ENCODE results near the gene RPS26.
A peak's percentile ranks its signal among the peaks of the same experiment; 100 is the strongest.
"Not testable (repeated sequence)": the region's sequence is repeated elsewhere in the genome, so short reads cannot be mapped to it uniquely, and the experiment has no call there.

The RPS26 gene

GRCh38 chr12:56041552-56042429, at the start of gene RPS26:
TSS of gene RPS26 (plus strand) at chr12:56041918. CDS start at chr12:56042167, 249 bp downstream.
- peak; percentile 84 for DNase-seq

DNA sequence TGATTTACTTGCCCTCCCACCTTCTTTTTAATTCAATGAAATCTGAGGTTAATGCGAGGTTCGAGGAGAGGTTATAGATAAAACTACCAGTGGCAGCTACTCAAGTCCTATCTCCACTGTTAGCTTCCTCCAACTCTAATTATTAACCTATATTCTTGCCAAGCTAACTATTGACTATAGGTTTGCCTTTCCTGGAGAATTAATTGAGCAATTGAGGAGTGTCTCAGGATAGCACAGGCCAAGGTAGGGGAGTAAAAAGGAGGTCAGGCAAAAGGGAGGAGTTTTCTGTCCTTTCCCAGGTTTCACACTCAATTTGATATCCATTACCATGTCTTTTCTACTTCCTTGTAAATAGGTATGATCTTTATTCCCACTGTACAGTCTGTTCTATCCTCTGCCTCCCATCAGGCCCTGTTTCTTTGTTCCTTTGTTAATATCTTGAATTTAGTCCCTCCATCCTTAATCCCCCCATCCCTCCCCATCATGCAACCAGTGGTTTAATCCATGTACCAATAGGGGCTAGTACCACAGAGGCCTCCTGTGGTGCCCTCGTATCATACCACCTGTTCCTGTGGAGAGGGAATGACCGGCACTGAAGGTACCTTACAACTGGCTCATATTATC, 48.4 kb upstream of the RPS26 start:
- no peak for DNase-seq

DNA sequence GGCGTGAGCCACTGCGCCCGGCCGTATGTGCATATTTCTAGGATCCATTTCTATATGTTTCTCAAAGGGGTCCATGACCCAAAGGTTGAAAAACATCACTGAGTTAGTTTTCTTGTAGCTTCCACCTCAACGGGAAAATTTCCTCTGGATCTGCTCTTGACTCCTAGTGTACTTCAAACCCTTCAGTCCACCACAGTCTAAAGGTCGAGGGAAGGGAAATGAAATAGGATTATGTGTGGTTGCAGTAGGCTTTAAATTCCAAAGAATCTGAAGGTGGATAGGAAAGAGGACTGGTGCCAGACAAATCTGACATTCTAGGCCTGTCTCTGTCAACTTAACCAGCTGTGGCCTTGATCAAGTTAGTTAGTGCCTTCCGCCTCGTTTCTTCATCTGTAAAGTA, 46.4 kb upstream of the RPS26 start:
- DNase-seq, result no peak

DNA sequence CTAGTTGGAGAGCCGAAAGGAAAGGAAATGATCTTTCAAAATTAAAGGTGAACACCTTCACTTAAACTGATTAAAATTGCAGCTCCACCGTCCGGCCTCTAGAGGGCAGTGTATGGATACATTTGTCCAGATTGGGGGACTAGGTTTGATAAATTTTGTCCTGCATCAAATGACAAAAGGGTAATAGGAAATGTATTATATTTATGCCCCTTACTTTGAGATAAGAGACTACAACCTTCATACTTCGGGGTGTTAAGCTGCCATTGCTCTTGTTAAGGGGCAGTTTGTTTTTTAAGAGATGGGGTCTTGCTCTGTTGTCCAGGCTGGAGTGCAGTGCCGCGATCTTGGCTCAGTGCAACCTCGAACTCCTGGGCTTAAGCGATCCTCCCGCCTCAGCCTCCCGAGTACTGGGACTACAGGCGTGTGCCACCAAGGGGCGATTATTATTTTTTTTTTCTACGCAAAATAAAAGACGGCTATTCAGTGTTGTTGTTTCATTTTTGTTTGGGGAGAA, 45.5 kb upstream of the RPS26 start:
- DNase-seq, result peak; percentile 37

- no peak for DNase-seq
Observed at GRCh38 chr12:55996715-55997534, 44.8 kb upstream of the RPS26 start, which contains the start of gene SUOX. TSS of gene SUOX (plus strand) at chr12:55997276. CDS start at chr12:56002222, 4,946 bp downstream.

- DNase-seq, result no peak
Observed at GRCh38 chr12:55997535-55997859, 44.2 kb upstream of the RPS26 start.

DNA sequence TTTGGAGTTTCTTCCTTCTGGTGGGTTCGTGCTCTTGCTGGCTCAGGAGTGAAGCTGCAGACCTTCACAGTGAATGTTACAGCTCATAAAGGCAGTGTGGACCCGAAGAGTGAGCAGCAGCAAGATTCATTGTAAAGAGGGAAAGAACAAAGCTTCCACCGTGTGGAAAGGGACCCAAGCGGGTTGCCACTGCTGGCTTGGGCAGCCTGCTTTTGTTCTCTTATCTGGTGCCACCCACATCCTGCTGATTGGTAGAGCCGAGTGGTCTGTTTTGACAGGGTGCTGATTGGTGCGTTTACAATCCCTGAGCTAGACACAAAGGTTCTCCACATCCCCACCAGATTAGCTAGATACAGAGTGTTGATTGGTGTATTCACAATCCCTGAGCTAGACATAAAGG, 42.2 kb upstream of the RPS26 start:
- not testable (repeated sequence) for DNase-seq

- DNase-seq, result not testable (repeated sequence)
Observed at GRCh38 chr12:55999999-56000540, 41.6 kb upstream of the RPS26 start.

DNA sequence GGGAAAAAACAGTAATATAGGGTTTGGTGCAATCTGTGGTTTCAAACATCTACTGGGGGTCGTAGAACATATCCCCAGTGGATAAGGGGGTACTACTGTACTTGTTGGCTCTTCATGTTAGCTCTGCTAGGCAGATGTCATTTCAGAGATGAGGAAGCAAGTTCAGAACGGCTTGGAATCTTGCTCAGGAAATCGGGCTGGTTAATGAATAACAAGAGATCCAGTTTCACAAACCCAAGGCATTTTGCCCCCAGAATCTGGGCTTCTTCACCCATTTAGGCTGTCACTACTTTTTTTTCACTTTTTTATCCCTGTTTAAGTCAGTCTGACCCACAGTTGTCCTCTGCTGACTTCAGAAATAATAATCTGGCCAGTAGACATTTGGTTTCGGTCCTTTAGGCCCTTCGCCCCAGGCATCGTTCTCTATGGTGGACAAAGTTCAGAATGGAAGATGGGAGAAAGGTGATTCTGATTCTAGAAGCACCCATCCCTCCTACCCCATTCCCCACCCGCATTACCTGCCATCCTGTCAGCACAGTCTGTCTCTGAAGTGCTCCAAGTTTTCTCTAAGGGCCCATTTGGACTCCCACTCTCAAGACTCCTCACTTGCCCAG, 40.1 kb upstream of the RPS26 start:
- no peak for DNase-seq

GRCh38 chr12:56003376-56003775, 38.3 kb upstream of the RPS26 start:
- DNase-seq, result not testable (repeated sequence)

GRCh38 chr12:56004211-56004610, 37.5 kb upstream of the RPS26 start:
- no peak for DNase-seq

- peak; percentile 76 for DNase-seq
Observed at GRCh38 chr12:56007564-56008559, 33.9 kb upstream of the RPS26 start.

GRCh38 chr12:56010111-56010570, 31.6 kb upstream of the RPS26 start:
- DNase-seq, result no peak

DNA sequence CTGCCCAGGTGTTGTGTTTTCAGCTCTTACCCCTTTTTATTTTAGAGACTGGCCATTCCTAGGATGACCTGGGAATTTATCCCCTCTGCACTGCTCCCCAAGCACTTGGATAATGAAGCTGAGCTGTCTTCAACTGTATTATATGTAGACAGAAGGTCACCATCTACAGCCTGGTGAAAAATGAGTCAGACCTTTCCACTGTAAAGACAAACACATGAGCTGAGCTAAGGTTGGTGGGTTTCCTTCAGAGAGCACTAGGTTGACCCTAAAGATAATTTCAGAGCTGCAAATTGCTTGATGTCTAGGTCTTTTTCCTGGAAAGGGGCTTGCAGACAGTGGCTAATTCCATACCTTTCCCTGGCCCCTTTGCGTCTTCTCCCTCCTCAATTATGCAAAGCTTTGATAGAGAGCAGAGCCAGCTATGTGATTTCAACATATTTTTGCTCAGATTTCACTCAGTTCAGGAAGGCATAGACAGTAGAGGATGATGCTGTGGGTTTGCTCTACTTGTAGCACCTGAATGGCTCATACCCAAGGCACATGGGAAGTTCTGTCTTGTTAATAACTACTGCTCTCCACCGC, 30.1 kb upstream of the RPS26 start:
- no peak for DNase-seq

DNA sequence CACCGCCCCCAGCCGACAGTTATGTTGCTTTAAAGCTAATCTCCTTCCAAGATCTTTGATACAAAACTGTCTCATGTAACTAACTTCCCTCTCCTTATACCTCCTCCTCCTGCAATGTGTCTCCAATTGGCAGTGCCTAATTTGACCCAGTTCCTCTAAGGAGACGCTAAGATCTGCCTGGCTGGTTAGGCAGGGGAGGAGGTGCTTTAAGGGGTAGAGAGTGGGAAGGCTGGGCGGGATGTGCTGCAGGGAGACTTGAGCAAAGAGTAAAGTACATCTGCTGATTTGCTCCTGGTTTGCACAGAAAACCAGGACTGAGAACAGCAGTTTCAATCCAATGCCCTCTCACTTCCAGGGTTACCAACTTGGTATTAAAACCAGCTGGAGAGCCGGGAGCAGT, 28.2 kb upstream of the RPS26 start:
- DNase-seq, result no peak

- DNase-seq, result no peak
Observed at GRCh38 chr12:56014205-56014604, 27.5 kb upstream of the RPS26 start.

GRCh38 chr12:56017181-56017580, 24.5 kb upstream of the RPS26 start:
- no peak for DNase-seq

DNA sequence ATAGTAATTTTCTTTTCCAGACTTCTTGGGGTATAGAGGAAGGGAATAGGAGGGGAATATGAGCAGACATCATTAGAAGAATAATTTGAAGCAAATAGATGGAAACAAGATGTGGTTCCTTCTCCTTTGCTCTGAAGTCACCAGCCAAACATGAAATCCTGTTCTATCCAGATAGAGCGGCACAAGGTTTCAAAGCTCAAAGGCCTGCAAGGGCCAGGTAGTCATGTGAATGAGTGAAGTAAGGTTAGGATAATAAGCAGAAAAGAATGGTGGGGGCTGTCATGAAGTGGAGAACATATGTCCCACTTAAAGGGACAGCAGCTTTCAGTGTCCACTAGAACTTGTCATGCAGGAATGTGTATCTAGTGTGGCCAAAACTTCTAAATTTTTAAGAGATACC, 23.4 kb upstream of the RPS26 start:
- no peak for DNase-seq

DNA sequence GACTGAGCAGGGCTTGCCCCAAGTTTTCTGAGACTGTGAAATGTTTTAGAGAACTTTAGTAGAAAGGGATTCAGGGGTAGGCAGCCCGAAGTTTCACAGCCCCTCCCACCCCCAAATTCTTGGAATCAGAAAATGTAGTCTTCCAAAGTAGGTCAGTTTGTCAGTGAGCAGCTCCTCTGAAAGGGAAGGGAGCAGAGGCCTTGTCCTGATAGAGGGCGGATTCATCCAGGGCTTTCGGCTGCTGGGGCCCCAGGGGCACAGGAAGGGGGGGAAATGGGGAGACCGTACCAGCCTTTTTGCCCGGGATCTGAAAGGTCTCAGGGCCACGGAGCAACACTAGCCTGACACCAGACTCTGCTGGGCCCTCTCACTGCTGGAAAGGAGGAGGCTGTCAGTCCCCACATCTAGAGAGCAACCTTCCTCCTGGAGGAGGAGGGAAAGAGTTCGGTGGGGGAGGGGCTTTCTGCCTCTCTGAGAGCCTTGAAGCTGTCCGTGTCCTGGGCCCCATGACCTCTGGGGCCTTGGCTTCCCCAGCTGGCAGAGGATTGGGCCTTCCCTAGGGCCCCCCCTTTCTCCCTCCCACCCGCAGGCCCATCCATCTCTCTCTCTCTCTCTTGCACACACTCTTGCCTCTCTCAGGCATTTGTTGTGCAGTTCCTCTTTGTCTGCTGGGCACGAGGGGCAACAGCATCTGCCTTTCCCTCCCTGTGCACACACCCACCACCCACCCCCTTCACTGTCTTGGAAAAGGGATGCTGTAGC, 21.1 kb upstream of the RPS26 start, which contains the start of gene IKZF4:
TSS of gene IKZF4 (plus strand) at position 621 of the 762 bp plus-strand sequence. CDS start 451 bp downstream, outside the sequence.
- no peak for DNase-seq
